Measurements from ENCODE around the gene DIP2B. TPM values are rescaled to one million over a fixed set of nuclear protein-coding genes. Genes with fewer than 3 reads are reported as not detected.

The DIP2B gene
- 100 to 1,000 TPM in 1 of 5 donors, 10 to 100 TPM in 3, 1 to 10 TPM in 1; 5.8 to 136 (median 20.6) TPM for total RNA-seq
- polyA plus RNA-seq: 1 to 10 TPM; 2.7 to 4.2 (median 3.9) TPM
- long read RNA-seq, donor 1, partial matches to known transcripts: 6 of 6 reads
- long read RNA-seq, donor 1, other reads (novel, unspliced or antisense): 0 of 6 reads
- long read RNA-seq, donor 2, full-length matches to known transcripts: 1 of 1 reads
- long read RNA-seq, donor 2, partial matches to known transcripts: 0 of 1 reads
- long read RNA-seq, donor 2, other reads (novel, unspliced or antisense): 0 of 1 reads
- long read RNA-seq, donor 3, full-length matches to known transcripts: 1 of 1 reads
- long read RNA-seq, donor 3, partial matches to known transcripts: 0 of 1 reads
- long read RNA-seq, donor 3, other reads (novel, unspliced or antisense): 0 of 1 reads
- long read RNA-seq, donor 4: 0 reads
- long read RNA-seq, donor 5, full-length matches to known transcripts: 2 of 9 reads
- long read RNA-seq, donor 5, partial matches to known transcripts: 7 of 9 reads
- long read RNA-seq, donor 5, other reads (novel, unspliced or antisense): 0 of 9 reads
- long read RNA-seq, donor 6, partial matches to known transcripts: 8 of 9 reads
- long read RNA-seq, donor 6, other reads (novel, unspliced or antisense): 0 of 9 reads
- long read RNA-seq, donor 7, full-length matches to known transcripts: 2 of 2 reads
- long read RNA-seq, donor 7, partial matches to known transcripts: 0 of 2 reads
- long read RNA-seq, donor 7, other reads (novel, unspliced or antisense): 0 of 2 reads
- long read RNA-seq, donor 8: 0 reads
- long read RNA-seq, donor 9, partial matches to known transcripts: 5 of 5 reads
- long read RNA-seq, donor 9, other reads (novel, unspliced or antisense): 0 of 5 reads
- long read RNA-seq, donor 10: 0 reads

- WGBS, 5 donors: 0 to 2% (median 0%) methylated on average over 33 to 77 of the region's 77 CpGs
- Histone ChIP-seq H3K4me3 (peak within 1 kb of the TSS; percentile 77 to 97 (median 84)), H3K27ac (peak within 1 kb of the TSS; percentile 94 to 98 (median 96)), H3K36me3 (no peaks in the 10 kb centered on the region), H3K27me3 (no peaks in the 10 kb centered on the region), H3K9me3 (peaks cover 0 to 8% (median 0%) of the 10 kb centered on the region in 4 donors), H3K4me1 (peaks cover 14 to 52% (median 37%) of the 10 kb centered on the region in 4 donors)
- intact Hi-C loops (cut with DNase I; ENCODE audit: low total_unique reads): loop anchor here (5.0 kb wide), 1 partner anchor 132 kb away; no protein-coding TSS in a partner anchor
- peak; percentile 97 to 98 for DNase-seq
- no peak for TF ChIP-seq EP300 (IDR thresholded peaks at IDR 0.05)
- no peak for TF ChIP-seq POLR2A (IDR thresholded peaks at IDR 0.05)
- TF ChIP-seq CTCF (IDR thresholded peaks at IDR 0.05): peak in 5 of 7 experiments; percentile 80 to 98 (median 94)
- TF ChIP-seq POLR2AphosphoS5 (IDR thresholded peaks at IDR 0.05): peak; percentile 26 to 88 (median 34)
Observed at GRCh38 chr12:50504798-50505674, at the start of gene DIP2B. DIP2B (plus strand) TSS chr12:50504985; CDS start chr12:50505141, 156 bp downstream.

DNA sequence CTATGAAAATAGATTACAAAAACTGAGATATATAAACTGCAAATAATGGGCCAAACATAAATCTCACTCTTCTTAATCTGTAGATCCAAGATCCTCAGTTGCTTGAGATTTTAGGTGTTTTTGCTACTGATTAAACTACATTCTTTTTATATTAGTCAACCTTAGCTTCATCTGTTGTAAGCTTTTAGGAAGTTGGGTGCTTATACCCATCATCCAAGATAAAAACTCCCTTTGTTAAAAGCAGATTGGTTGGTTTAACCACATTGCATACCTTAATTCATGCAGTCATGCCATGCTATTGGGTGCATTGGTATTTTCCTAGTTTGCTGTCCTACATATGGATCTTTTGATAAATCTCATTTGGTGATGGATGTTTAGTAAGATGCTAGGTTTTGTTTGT is 46.2 kb upstream of the DIP2B start:
- Histone ChIP-seq H3K27me3 (no peaks in the 10 kb centered on the region), H3K4me3 (no peak overlapping the region), H3K27ac (no peak overlapping the region), H3K9me3 (no peaks in the 10 kb centered on the region), H3K36me3 (peaks cover 23 to 89% (median 88%) of the 10 kb centered on the region in 4 donors), H3K4me1 (no peaks in the 10 kb centered on the region)
- no peak for DNase-seq
- intact Hi-C loops (cut with DNase I; ENCODE audit: low total_unique reads): no loop called here
- TF ChIP-seq CTCF (IDR thresholded peaks at IDR 0.05) (no peak), POLR2A (IDR thresholded peaks at IDR 0.05) (no peak), EP300 (IDR thresholded peaks at IDR 0.05) (no peak), POLR2AphosphoS5 (IDR thresholded peaks at IDR 0.05) (no peak)

- no peak overlapping the region for H3K27ac ChIP-seq
- no peak for DNase-seq
- intact Hi-C loops (cut with DNase I; ENCODE audit: low total_unique reads): no loop called here
- no peaks in the 10 kb centered on the region for H3K4me1 ChIP-seq
- H3K4me3 ChIP-seq: no peak overlapping the region
- H3K36me3 ChIP-seq: peaks cover 41 to 99% (median 99%) of the 10 kb centered on the region in 4 donors
- WGBS, 5 donors: 96 to 99% (median 96%) methylated on average over 3 of the region's 3 CpGs
- no peaks in the 10 kb centered on the region for H3K27me3 ChIP-seq
- H3K9me3 ChIP-seq: no peaks in the 10 kb centered on the region
- no peak for TF ChIP-seq POLR2AphosphoS5 (IDR thresholded peaks at IDR 0.05)
- TF ChIP-seq EP300 (IDR thresholded peaks at IDR 0.05): no peak
- no peak for TF ChIP-seq POLR2A (IDR thresholded peaks at IDR 0.05)
- TF ChIP-seq CTCF (IDR thresholded peaks at IDR 0.05): no peak
Observed at GRCh38 chr12:50467439-50467838, 37.3 kb upstream of the DIP2B start.

Data from stomach (tissue), 19 donors.